Activated CD4-positive, alpha-beta T cell treated with anti-CD3 and anti-CD28 coated beads, Interleukin-2, amount 50 U/mL, for 4 hours (primary cell): ENCODE results near the gene PLXNA4.

Source experiments
- DNase-seq, 2 experiments: peaks; one replicate each; pipeline ENCODE4 v3.0.0-alpha.2; 2020

Gene PLXNA4

GRCh38 chr7:132130497-132130896 lies 445.8 kb downstream of the PLXNA4 start:
- DNase-seq: no peak

DNA sequence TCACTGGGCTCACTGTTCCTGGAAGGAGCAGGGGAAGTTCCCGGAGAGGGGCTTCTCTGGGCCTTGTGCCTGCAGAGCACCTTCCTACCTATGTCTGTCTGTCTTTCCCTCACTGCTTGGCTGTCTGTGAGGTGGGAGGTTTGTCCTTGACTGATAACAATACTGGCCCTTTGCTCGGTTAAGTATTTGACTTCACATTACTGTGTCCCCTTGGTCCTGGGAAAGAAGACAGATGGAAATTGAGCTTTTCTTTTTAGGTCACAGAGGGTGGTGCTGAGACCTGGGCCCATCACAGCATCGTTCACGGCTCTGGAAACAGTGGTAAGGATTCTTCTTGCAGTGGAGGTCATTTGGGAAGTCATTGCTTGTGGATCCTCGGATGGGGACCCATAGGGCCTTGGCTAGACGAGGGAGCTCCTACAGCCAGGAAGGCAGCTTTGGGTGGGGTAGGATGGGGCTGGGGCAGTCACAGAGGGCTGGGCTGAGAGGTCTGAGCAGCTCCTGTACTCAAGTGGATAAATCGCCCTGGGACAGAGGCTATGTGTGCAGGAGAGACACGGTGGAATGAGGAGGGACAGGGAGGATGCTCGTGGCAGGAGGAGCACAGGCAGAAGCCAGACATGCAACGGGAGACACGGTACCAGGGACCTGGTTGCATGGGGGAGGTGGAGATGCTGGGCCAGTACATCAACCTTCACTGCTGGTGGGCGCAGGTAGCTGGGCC lies 450.2 kb downstream of the PLXNA4 start:
- no peak for DNase-seq

GRCh38 chr7:132125096-132125495 lies 451.2 kb downstream of the PLXNA4 start:
- no peak for DNase-seq

DNA sequence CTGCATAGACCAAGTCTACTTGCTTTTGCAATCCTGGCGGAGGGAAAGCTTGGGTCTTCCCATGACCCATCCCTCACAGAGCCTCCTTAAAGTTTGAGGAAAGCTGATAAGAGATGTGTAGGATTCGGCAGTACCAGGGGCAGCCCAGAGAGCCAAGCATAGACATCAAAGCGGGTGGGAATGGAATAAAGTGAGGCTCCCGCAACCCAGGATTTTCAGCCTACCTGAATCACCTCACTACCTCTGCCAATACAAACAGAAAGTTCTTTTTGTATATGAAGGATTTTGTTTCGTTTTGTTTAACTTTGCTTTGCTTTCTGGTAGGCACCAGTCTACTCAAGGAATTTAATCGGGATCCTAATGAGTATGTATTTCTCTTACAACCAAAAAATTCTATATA lies 451.7 kb downstream of the PLXNA4 start:
- no peak for DNase-seq

DNA sequence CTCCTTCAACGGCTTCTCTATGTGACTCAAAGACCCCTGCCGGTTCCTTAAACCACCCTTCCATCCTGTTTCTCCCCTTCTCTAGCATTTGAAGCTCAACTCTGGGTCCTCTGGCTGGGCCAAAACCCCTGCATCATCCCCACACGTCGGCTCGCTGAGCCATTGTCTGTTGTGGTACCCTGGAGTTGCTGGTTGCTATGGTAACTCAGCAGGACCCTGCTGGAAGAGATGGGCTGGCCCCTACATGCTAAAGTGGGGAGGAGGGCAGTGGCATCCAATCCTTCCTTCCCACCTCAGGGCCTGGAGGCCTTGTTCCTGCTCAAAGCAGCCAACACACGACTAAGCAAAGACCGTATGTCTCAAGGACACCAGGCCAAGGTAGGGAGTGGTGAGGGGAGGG lies 452.5 kb downstream of the PLXNA4 start:
- no peak for DNase-seq

- DNase-seq: no peak
Measured at GRCh38 chr7:132122901-132123300, 453.4 kb downstream of the PLXNA4 start.

DNA sequence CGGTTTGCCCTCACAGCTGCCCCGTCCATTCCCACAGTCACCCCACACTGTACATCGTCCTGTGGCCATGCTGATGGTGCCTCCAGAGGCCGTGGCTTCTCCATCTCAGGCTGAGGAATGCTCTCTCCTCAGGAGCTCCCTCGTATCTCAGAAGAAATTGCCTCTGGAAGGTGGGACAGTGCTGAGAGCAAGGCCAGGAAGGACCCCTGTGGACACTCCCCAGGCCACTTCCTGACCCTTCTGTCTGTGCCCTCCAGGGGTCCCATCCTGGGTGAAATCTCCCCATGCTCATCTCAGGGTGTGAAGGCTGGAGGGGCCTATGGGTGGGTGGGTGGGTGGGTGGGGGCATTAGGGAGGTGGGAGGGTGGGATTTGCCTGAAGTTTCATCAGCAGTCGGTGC lies 454.3 kb downstream of the PLXNA4 start:
- DNase-seq: no peak

- DNase-seq: no peak
Measured at GRCh38 chr7:132118641-132119040, 457.6 kb downstream of the PLXNA4 start.

DNA sequence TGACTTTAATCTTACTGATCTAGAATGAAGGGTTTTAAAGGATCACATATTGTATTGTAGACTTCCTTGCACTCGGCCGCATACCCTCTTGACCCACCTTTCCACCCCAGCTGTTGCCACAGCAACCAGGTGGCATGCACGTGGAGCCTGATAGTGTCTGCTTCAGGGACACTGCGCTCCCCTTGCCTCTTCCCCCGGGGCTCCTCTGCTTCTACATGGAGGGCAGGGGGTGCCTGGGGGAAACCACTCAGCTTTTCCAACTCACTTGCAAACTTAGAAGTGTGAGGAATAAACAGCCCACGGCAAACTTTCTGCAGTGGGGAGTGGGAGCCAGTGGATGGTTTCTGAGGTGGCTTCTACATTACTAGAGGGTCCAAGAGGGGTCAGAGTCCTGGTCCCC lies 458.6 kb downstream of the PLXNA4 start:
- no peak for DNase-seq

- no peak for DNase-seq
Measured at GRCh38 chr7:132117181-132117580, 459.1 kb downstream of the PLXNA4 start.

GRCh38 chr7:132116369-132116768 lies 459.9 kb downstream of the PLXNA4 start:
- DNase-seq: no peak

GRCh38 chr7:132115758-132116157 lies 460.5 kb downstream of the PLXNA4 start:
- no peak for DNase-seq

DNA sequence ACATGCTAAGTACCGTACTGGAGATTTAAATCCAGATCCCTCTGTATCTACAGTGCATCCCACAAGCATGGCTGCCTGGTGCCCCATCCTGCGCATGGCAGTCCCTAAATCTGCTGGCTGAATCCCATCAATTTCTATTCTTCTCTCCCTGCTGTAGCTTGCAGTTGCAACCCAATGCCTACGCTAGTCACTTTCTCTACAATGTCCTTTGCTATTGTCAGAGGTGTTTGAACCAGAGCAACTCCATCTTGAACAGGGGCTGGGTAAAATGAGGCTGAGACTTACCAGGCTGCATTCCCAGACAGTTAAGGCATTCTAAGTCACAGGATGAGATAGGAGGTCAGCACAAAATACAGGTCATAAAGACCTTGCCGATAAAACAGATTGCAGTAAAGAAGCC lies 461.2 kb downstream of the PLXNA4 start:
- no peak for DNase-seq

DNA sequence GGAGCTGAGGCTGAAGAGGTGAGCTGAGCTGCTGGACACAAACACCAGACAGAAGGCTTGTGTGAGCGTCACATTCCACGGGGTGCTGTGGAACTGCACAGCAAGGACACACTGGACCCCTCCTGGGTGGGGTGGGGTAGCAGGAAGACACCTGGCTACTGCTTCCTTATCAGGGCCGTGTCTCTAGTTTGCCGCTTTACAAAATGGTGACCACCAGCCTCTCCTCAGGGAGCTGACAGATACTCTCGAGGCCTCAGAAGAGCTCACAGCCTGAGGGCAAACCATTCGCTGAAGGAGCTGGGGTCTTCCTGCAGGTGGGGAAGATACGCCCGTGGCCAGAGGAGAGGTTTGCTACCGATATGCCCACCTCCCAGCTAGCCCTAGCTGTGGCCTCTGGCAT lies 461.9 kb downstream of the PLXNA4 start:
- no peak for DNase-seq

GRCh38 chr7:132113536-132114371 lies 462.5 kb downstream of the PLXNA4 start:
- DNase-seq: no peak

DNA sequence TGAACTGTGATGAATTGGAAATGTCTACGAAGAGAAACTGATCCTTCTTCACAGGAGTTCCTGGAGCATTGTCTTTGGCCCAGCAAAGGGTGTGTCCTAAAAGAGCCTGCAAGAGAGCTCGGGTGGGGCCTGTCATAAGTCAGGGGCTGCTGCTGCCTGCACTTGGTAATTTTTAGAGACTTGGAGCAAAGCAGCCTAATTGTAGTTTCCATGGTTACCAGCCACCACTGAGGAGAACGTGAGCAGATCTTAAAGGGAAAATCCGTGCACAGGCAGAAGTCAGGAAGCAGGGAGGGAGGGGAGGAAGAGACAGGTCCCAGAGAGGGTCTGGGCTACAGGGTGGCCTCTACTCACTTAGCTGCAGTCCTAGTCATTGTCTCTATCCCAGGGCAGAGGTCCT lies 463.6 kb downstream of the PLXNA4 start:
- DNase-seq: no peak

DNA sequence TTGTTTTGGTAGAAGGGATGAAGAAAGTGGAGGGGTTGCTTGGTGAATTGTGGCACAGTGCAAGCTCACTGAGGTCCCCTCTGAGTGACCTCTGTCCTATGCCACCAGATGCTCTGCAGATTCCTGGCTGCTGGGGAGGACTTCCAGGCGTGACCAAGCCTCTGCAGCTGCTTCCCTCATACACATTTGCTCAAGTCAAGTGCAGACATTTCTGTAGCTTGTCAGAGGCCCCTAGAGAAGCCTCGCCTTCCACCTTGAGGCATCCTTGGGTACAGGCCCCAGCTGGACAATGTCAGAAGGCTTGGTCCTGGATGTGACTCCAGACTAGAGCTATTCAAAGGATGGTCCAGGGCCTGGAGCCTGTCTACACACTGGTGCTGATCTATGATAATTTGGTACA lies 464.2 kb downstream of the PLXNA4 start:
- DNase-seq: no peak

DNA sequence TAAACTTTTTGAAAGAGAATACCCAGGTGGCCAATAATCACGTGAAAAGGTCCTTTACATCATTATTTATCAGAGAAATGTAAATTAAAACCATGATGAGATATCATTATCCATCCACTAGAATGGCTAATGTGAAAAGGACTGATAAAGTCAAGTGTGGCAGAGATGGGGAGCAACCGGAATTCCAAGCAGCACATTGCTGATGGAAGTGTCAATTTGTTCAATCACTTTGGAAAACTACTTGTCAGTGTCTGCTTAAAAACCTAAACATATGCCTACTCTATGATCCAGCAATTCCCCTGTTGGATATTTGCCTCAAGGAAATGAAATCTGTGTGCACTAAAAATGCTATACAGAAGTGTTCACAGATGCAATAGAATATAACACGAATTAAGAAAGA lies 465.6 kb downstream of the PLXNA4 start:
- DNase-seq: no peak

DNA sequence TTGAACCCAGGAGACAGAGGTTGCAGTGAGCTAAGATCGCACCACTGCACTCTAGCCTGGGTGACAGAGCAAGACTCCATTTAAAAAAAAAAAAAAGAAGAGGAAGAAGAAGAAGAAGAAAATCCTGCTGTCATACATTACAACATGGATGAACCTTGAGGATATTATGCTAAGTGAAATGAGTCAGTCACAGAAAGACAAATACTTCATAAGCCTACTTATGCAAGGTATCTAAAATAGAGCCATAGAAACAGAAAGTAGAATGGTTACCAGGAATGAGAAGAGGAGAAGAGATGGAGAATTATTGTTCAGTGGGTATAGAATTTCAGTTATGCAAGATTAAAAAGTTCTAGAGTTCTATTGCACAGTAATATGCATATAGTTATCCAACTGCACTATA lies 466.5 kb downstream of the PLXNA4 start:
- no peak for DNase-seq

GRCh38 chr7:132108563-132108962 lies 467.7 kb downstream of the PLXNA4 start:
- DNase-seq: no peak

GRCh38 chr7:132106491-132106890 lies 469.8 kb downstream of the PLXNA4 start:
- DNase-seq: no peak

DNA sequence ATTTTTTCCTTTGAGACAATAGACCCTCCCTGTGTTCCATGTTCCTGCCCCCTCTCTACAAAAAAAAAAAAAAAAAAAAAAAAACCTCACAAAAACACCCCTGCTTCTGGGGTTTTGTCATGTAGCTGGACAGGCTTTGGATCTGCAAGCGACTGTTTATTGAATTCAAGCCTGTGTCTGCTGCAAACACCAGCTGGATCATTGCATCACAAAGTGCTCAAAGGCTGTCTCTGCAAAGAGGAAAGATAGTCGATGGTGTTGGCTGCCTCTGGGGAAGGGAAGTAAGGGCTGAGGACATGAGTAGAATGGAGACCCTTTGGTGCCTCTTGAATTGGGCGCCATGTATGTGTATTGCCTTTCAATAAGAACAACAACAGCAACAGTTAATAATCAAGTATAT lies 471.2 kb downstream of the PLXNA4 start:
- DNase-seq: no peak

DNA sequence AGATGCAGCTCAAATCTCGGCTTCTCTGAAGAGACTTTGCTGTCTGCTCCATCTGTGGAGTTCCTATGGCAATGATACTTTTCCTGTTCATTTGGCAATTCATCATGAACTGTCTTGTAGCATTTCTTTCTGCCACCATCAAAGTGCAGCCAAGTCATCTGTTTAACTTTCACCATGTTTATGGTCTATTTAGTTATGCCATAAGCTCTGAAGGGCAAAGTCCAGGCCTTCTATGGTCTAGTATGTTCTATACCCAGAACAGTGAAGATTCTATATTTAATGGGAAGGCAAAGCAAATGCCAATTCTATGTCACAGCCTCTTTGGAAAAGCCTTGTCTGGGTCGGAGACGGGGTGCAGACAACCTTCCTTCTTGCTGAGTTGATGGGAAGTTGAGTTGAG lies 472.6 kb downstream of the PLXNA4 start:
- no peak for DNase-seq

GRCh38 chr7:132102942-132103341 lies 473.3 kb downstream of the PLXNA4 start:
- no peak for DNase-seq

- no peak for DNase-seq
Measured at GRCh38 chr7:132102391-132102790, 473.9 kb downstream of the PLXNA4 start.
